Mesenchymal stem cell (in vitro differentiated cells and primary cell): ENCODE results near the gene MALRD1.
A peak's percentile ranks its signal among the peaks of the same experiment; 100 is the strongest.

Source experiments
- DNase-seq: peaks from one replicate; pipeline ENCODE4 v3.0.0-alpha.2; 2013
- H2AFZ ChIP-seq: one replicate; pipeline ENCODE4 v1.6.1; 2013; ENCODE audit warnings: low read depth, mild to moderate bottlenecking, control low read depth, inconsistent platforms, low read length, moderate library complexity
- H2AK5ac ChIP-seq: 2 replicates; pipeline ENCODE4 v1.6.1; 2013; ENCODE audit warnings: low read length, moderate library complexity, mild to moderate bottlenecking, inconsistent platforms; ENCODE audit not compliant: severe bottlenecking
- H2BK120ac ChIP-seq: one replicate; pipeline ENCODE4 v1.6.1; 2013; ENCODE audit warnings: low read depth, mild to moderate bottlenecking, inconsistent platforms, low read length, moderate library complexity
- H2BK12ac ChIP-seq, 2 experiments: one replicate each; pipeline ENCODE4 v1.6.1; 2013; ENCODE audit warnings: inconsistent platforms in 2 of 2, low read length in 2 of 2, mild to moderate bottlenecking in 2 of 2, moderate library complexity in 2 of 2, control low read depth in 1 of 2
- H2BK15ac ChIP-seq: one replicate; pipeline ENCODE4 v1.6.1; 2013; ENCODE audit warnings: mild to moderate bottlenecking, low read depth, inconsistent platforms; ENCODE audit not compliant: poor library complexity, severe bottlenecking
- H2BK5ac ChIP-seq: 2 replicates; pipeline ENCODE4 v1.6.1; 2013; ENCODE audit warnings: low read depth, mild to moderate bottlenecking, low read length, control low read depth, inconsistent platforms; ENCODE audit not compliant: poor library complexity, severe bottlenecking
- H3K14ac ChIP-seq, 2 experiments: one replicate each; pipeline ENCODE4 v1.6.1; 2013; ENCODE audit warnings: inconsistent platforms in 2 of 2, low read length in 2 of 2, control low read depth in 1 of 2, mild to moderate bottlenecking in 1 of 2, moderate library complexity in 1 of 2
- H3K18ac ChIP-seq, 2 experiments: one replicate each; pipeline ENCODE4 v1.6.1; 2013; ENCODE audit warnings: inconsistent platforms in 2 of 2, low read length in 2 of 2, control low read depth in 1 of 2, low read depth in 1 of 2, mild to moderate bottlenecking in 1 of 2
- H3K23ac ChIP-seq, 2 experiments: one replicate each; pipeline ENCODE4 v1.6.1; 2013; ENCODE audit warnings: inconsistent platforms in 2 of 2, low read length in 2 of 2, mild to moderate bottlenecking in 2 of 2, moderate library complexity in 2 of 2, control low read depth in 1 of 2
- H3K27ac ChIP-seq: 2 replicates; pipeline ENCODE4 v1.5.1; 2013; ENCODE audit warnings: mild to moderate bottlenecking, moderate library complexity, low read length, control low read depth, inconsistent platforms; ENCODE audit not compliant: poor library complexity, severe bottlenecking
- H3K27me3 ChIP-seq, 2 experiments: 2 replicates each; pipeline versions ENCODE4 v1.6.1 to v1.7.0; 2013; ENCODE audit warnings: low read length in 2 of 2, mild to moderate bottlenecking in 2 of 2, moderate library complexity in 2 of 2, control low read depth in 1 of 2, inconsistent platforms in 1 of 2; ENCODE audit not compliant: control insufficient read depth in 1 of 2, insufficient read depth in 1 of 2
- H3K36me3 ChIP-seq, 2 experiments: 2 replicates each; pipeline versions ENCODE4 v1.6.1 to v1.7.0; 2013; ENCODE audit warnings: low read length in 2 of 2, control low read depth in 1 of 2, inconsistent platforms in 1 of 2, low read depth in 1 of 2, mild to moderate bottlenecking in 1 of 2; ENCODE audit not compliant: insufficient read depth in 2 of 2, control insufficient read depth in 1 of 2
- H3K4ac ChIP-seq, 2 experiments: one replicate each; pipeline ENCODE4 v1.6.1; 2013; ENCODE audit warnings: inconsistent platforms in 2 of 2, low read length in 2 of 2, mild to moderate bottlenecking in 2 of 2, moderate library complexity in 2 of 2, control low read depth in 1 of 2, low read depth in 1 of 2
- H3K4me1 ChIP-seq: 2 replicates; pipeline ENCODE4 v1.6.1; 2013; ENCODE audit warnings: low read depth, low read length, control low read depth; ENCODE audit not compliant: control insufficient read depth, insufficient read depth
- H3K4me2 ChIP-seq: 2 replicates; pipeline ENCODE4 v1.6.1; 2013; ENCODE audit warnings: low read length, mild to moderate bottlenecking, inconsistent platforms; ENCODE audit not compliant: poor library complexity, severe bottlenecking
- H3K4me3 ChIP-seq, 2 experiments: 2 replicates each; pipeline versions ENCODE4 v1.5.1 to v1.7.0; 2013; ENCODE audit warnings: low read length in 2 of 2, mild to moderate bottlenecking in 2 of 2, control low read depth in 1 of 2, low read depth in 1 of 2; ENCODE audit not compliant: insufficient read depth in 1 of 2
- H3K79me1 ChIP-seq: replicated peaks from 2 replicates; pipeline ENCODE4 v1.6.1; 2013; ENCODE audit warnings: mild to moderate bottlenecking, control low read depth, low read length, inconsistent platforms; ENCODE audit not compliant: poor library complexity, severe bottlenecking
- H3K9ac ChIP-seq: 2 replicates; pipeline ENCODE4 v1.7.0; 2013; ENCODE audit warnings: mild to moderate bottlenecking, low read length, moderate library complexity
- H3K9me3 ChIP-seq: 2 replicates; pipeline ENCODE4 v1.7.0; 2013; ENCODE audit warnings: mild to moderate bottlenecking, low read length; ENCODE audit not compliant: control insufficient read depth
- H4K8ac ChIP-seq: one replicate; pipeline ENCODE4 v1.6.1; 2013; ENCODE audit warnings: inconsistent platforms, mild to moderate bottlenecking, low read length, moderate library complexity
- H4K91ac ChIP-seq: one replicate; pipeline ENCODE4 v1.6.1; 2013; ENCODE audit warnings: mild to moderate bottlenecking, low read length, inconsistent platforms
- WGBS: methylation state at CpG from one replicate; pipeline ENCODE4 v1.1.7; 2013; ENCODE audit warnings: mixed read lengths; 5-methylcytosine and 5-hydroxymethylcytosine counted together

Gene MALRD1

DNA sequence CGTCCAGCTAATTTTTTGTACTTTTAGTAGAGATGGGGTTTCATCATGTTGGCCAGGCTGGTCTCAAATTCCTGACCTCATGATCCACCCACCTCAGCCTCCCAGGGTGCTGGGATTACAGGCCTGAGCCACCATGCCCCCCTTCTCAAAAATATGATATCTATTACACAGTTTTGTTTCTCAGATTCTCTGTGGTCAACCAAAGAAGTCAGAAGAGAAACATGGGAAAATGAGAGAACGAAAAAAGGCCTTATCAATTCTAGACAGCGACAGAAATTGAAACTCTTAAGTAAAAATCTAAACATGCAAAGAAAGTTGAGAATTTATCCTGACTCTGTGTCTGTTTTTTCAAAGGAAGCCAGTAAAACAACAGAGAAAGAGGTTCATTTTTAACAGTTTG is 483.8 kb downstream of the MALRD1 start:
- H3K36me3 ChIP-seq = no peaks in the 10 kb centered on the region
- 93% methylated on average over 2 of the region's 3 CpGs for WGBS

DNA sequence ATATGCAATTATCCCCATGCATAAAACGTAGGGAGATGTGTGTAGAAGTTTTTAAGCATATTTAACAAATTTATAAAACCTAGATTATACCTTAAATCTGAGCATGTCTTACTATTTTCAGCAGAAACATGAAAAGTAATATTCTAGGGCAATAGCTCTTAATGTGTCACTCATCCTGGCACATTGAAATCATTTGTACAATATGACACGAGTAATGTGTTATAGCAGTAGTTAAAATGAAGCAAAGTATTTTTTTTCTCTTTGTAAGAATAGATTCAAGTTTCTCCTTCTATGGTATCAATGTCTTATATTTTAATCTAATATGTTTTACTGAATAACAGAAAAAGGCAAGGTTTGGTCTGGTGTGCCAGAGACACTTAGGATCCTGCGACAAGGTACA is 492.7 kb downstream of the MALRD1 start:
- Histone ChIP-seq H2BK15ac (no peak overlapping the region), H3K4me2 (no peak overlapping the region), H3K4me1 (no peaks in the 10 kb centered on the region), H3K36me3 (no peaks in the 10 kb centered on the region), H3K18ac (no peak overlapping the region), H2AK5ac (no peak overlapping the region), H3K79me1 (no peaks in the 10 kb centered on the region), H3K23ac (no peak overlapping the region), H2BK5ac (no peak overlapping the region), H4K91ac (no peak overlapping the region), H3K27ac (no peak overlapping the region), H2AFZ (no peak overlapping the region), H3K9ac (no peak overlapping the region), H2BK12ac (no peak overlapping the region), H3K14ac (no peak overlapping the region), H3K4ac (no peak overlapping the region), H4K8ac (no peak overlapping the region), H2BK120ac (no peak overlapping the region), H3K9me3 (no peaks in the 10 kb centered on the region), H3K4me3 (no peak overlapping the region), H3K27me3 (no peaks in the 10 kb centered on the region)
- DNase-seq = no peak
- no CpG with 5 or more reads among the region's 3 CpGs for WGBS

More for the DNA sequence above, 483.8 kb downstream of the MALRD1 start:
- Histone ChIP-seq H4K91ac (no peak overlapping the region), H3K9ac (no peak overlapping the region), H3K27me3 (no peaks in the 10 kb centered on the region), H3K4ac (no peak overlapping the region), H3K4me1 (no peaks in the 10 kb centered on the region), H3K23ac (no peak overlapping the region), H3K4me2 (no peak overlapping the region), H3K9me3 (no peaks in the 10 kb centered on the region), H3K79me1 (no peaks in the 10 kb centered on the region), H2BK15ac (no peak overlapping the region), H3K27ac (no peak overlapping the region), H3K14ac (no peak overlapping the region), H2BK5ac (no peak overlapping the region), H2BK12ac (no peak overlapping the region), H3K18ac (no peak overlapping the region), H4K8ac (no peak overlapping the region), H2AFZ (no peak overlapping the region), H2AK5ac (no peak overlapping the region), H3K4me3 (no peak overlapping the region), H2BK120ac (no peak overlapping the region)
- no peak for DNase-seq

DNA sequence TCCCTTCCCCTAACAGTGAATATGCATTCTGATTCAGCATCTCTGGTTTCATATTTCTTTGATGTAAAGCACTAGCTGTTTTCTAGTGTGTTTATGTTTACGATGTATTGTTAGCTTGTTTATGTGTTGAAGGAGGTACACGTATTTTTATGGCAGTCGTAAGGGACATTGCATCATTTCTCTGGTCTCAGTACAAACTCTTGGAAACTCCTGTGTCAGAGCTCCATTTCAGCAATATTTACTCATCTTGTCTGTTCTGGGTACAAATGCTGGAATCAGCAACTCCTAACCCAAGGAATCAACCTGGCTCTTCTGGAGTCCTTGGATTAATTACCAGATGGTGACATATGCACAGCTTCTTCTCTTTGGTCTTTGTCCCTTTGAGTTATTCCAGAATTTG is 497.6 kb downstream of the MALRD1 start:
- no peak overlapping the region for H4K8ac ChIP-seq
- H3K36me3 ChIP-seq = no peaks in the 10 kb centered on the region
- H3K4me3 ChIP-seq = no peak overlapping the region
- H3K14ac ChIP-seq = no peak overlapping the region
- H3K4ac ChIP-seq = no peak overlapping the region
- no peak overlapping the region for H2AK5ac ChIP-seq
- H2BK15ac ChIP-seq = no peak overlapping the region
- H3K9ac ChIP-seq = no peak overlapping the region
- no peak overlapping the region for H3K4me2 ChIP-seq
- H3K79me1 ChIP-seq = no peaks in the 10 kb centered on the region
- H2BK5ac ChIP-seq = no peak overlapping the region
- H2BK120ac ChIP-seq = no peak overlapping the region
- 43% methylated on average over 3 of the region's 3 CpGs for WGBS
- H3K23ac ChIP-seq = no peak overlapping the region
- no peak overlapping the region for H2BK12ac ChIP-seq
- no peak overlapping the region for H3K18ac ChIP-seq
- H3K9me3 ChIP-seq = peaks cover 1% of the 10 kb centered on the region
- H3K27me3 ChIP-seq = no peaks in the 10 kb centered on the region
- peak; percentile 49 for DNase-seq
- H3K27ac ChIP-seq = no peak overlapping the region
- no peak overlapping the region for H4K91ac ChIP-seq
- H3K4me1 ChIP-seq = no peaks in the 10 kb centered on the region
- no peak overlapping the region for H2AFZ ChIP-seq

DNA sequence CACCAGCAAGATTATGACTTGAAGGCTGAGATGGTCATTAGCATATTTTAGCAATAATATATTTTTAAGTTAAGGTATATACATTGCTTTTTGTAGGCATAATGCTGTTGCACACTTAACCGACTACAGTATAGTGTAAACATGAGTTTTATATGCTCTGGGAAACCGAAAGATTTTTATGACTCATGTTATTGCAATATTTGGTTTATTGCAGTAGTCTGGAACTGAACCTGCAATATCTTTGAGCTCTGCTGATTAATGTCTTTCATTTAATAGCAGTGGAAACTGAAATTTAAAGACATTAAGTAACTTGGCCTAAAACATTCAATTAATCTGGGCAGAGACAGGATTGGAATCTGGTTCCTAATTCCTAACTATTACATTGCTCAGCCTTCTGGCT is 500.9 kb downstream of the MALRD1 start:
- Histone ChIP-seq H2BK120ac (no peak overlapping the region), H3K23ac (no peak overlapping the region), H3K9me3 (peaks cover 3% of the 10 kb centered on the region), H3K36me3 (no peaks in the 10 kb centered on the region), H2BK5ac (no peak overlapping the region), H3K4me3 (no peak overlapping the region), H3K79me1 (no peaks in the 10 kb centered on the region), H4K91ac (no peak overlapping the region), H3K27me3 (no peaks in the 10 kb centered on the region), H2BK12ac (no peak overlapping the region), H2BK15ac (no peak overlapping the region), H3K18ac (no peak overlapping the region), H3K4ac (no peak overlapping the region), H3K4me2 (no peak overlapping the region), H3K27ac (no peak overlapping the region), H2AFZ (no peak overlapping the region), H3K9ac (no peak overlapping the region), H2AK5ac (no peak overlapping the region), H4K8ac (no peak overlapping the region), H3K14ac (no peak overlapping the region), H3K4me1 (no peaks in the 10 kb centered on the region)
- WGBS = 64% methylated on average over 2 of the region's 2 CpGs
- DNase-seq = peak; percentile 16
